ENCODE data around the gene ZNF346. TPM values are rescaled to one million over a fixed set of nuclear protein-coding genes. Genes with fewer than 3 reads are reported as not detected.
"Not testable (repeated sequence)": the region's sequence is repeated elsewhere in the genome, so short reads cannot be mapped to it uniquely, and the experiment has no call there.

The ZNF346 gene
- total and polyA plus RNA-seq, 2 donors from 2014 or later: 9.5 to 19.2 TPM

GRCh38 chr5:176996780-176997179 is 25.7 kb upstream of the ZNF346 start:
- H3K36me3 ChIP-seq (ENCODE audit: control insufficient read depth in 2 of 3, insufficient read depth in 3 of 3, low read length in 3 of 3): no peaks in the 10 kb centered on the region
- H3K4me1 ChIP-seq (ENCODE audit: control insufficient read depth in 2 of 3, insufficient read depth in 2 of 3, low read depth in 1 of 3, low read length in 3 of 3): peaks cover 0 to 7% (median 0%) of the 10 kb centered on the region in 3 donors
- no peaks in the 10 kb centered on the region for H3K9me3 ChIP-seq (ENCODE audit: control insufficient read depth in 2 of 3, insufficient read depth in 1 of 3, low read length in 3 of 3)
- DNase-seq (no peak), FAIRE-seq (no peak)
- TF ChIP-seq, protein P1, sequence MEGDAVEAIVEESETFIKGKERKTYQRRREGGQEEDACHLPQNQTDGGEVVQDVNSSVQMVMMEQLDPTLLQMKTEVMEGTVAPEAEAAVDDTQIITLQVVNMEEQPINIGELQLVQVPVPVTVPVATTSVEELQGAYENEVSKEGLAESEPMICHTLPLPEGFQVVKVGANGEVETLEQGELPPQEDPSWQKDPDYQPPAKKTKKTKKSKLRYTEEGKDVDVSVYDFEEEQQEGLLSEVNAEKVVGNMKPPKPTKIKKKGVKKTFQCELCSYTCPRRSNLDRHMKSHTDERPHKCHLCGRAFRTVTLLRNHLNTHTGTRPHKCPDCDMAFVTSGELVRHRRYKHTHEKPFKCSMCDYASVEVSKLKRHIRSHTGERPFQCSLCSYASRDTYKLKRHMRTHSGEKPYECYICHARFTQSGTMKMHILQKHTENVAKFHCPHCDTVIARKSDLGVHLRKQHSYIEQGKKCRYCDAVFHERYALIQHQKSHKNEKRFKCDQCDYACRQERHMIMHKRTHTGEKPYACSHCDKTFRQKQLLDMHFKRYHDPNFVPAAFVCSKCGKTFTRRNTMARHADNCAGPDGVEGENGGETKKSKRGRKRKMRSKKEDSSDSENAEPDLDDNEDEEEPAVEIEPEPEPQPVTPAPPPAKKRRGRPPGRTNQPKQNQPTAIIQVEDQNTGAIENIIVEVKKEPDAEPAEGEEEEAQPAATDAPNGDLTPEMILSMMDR (IDR thresholded peaks at IDR 0.05; ENCODE audit: borderline replicate concordance, extremely low read depth, insufficient read depth): no peak
- no peaks in the 10 kb centered on the region for H3K27me3 ChIP-seq (ENCODE audit: control insufficient read depth, insufficient read depth, low read length)
- H3K9ac ChIP-seq (ENCODE audit: low read length in 3 of 3): no peak overlapping the region
- no peak overlapping the region for H3K4me3 ChIP-seq (ENCODE audit: low read length in 3 of 3)
- intact Hi-C loops (cut with DNase I): no loop called here
- no peak overlapping the region for H3K27ac ChIP-seq (ENCODE audit: low read depth in 2 of 2, low read length in 2 of 2)

GRCh38 chr5:176998828-176999227 is 23.7 kb upstream of the ZNF346 start:
- no peaks in the 10 kb centered on the region for H3K27me3 ChIP-seq (ENCODE audit: control insufficient read depth, insufficient read depth, low read length)
- no peak overlapping the region for H3K4me3 ChIP-seq (ENCODE audit: low read length in 3 of 3)
- TF ChIP-seq, protein P1 (IDR thresholded peaks at IDR 0.05; ENCODE audit: borderline replicate concordance, extremely low read depth, insufficient read depth): no peak
- no peaks in the 10 kb centered on the region for H3K36me3 ChIP-seq (ENCODE audit: control insufficient read depth in 2 of 3, insufficient read depth in 3 of 3, low read length in 3 of 3)
- intact Hi-C loops (cut with DNase I): no loop called here
- no peak overlapping the region for H3K27ac ChIP-seq (ENCODE audit: low read depth in 2 of 2, low read length in 2 of 2)
- H3K9ac ChIP-seq (ENCODE audit: low read length in 3 of 3): no peak overlapping the region
- peaks cover 0 to 7% (median 0%) of the 10 kb centered on the region in 3 donors for H3K4me1 ChIP-seq (ENCODE audit: control insufficient read depth in 2 of 3, insufficient read depth in 2 of 3, low read depth in 1 of 3, low read length in 3 of 3)
- DNase-seq: no peak
- H3K9me3 ChIP-seq (ENCODE audit: control insufficient read depth in 2 of 3, insufficient read depth in 1 of 3, low read length in 3 of 3): no peaks in the 10 kb centered on the region
- no peak for FAIRE-seq

- H3K4me3 ChIP-seq (ENCODE audit: low read length in 3 of 3); H3K27ac ChIP-seq (ENCODE audit: low read depth in 2 of 2, low read length in 2 of 2); H3K4me1 ChIP-seq (ENCODE audit: control insufficient read depth in 2 of 3, insufficient read depth in 2 of 3, low read depth in 1 of 3, low read length in 3 of 3): not testable (repeated sequence)
Observed at GRCh38 chr5:176999526-176999925, 23.0 kb upstream of the ZNF346 start.

GRCh38 chr5:177003649-177004048 is 18.8 kb upstream of the ZNF346 start:
- Histone ChIP-seq H3K27me3 (ENCODE audit: control insufficient read depth, insufficient read depth, low read length) (no peaks in the 10 kb centered on the region), H3K9ac (ENCODE audit: low read length in 3 of 3) (no peak overlapping the region), H3K27ac (ENCODE audit: low read depth in 2 of 2, low read length in 2 of 2) (no peak overlapping the region), H3K4me3 (ENCODE audit: low read length in 3 of 3) (no peak overlapping the region), H3K9me3 (ENCODE audit: control insufficient read depth in 2 of 3, insufficient read depth in 1 of 3, low read length in 3 of 3) (no peaks in the 10 kb centered on the region), H3K4me1 (ENCODE audit: control insufficient read depth in 2 of 3, insufficient read depth in 2 of 3, low read depth in 1 of 3, low read length in 3 of 3) (peaks cover 0 to 13% (median 4%) of the 10 kb centered on the region in 3 donors), H3K36me3 (ENCODE audit: control insufficient read depth in 2 of 3, insufficient read depth in 3 of 3, low read length in 3 of 3) (no peaks in the 10 kb centered on the region)
- FAIRE-seq: no peak
- TF ChIP-seq, protein P1 (IDR thresholded peaks at IDR 0.05; ENCODE audit: borderline replicate concordance, extremely low read depth, insufficient read depth): no peak
- DNase-seq: no peak
- intact Hi-C loops (cut with DNase I): no loop called here

More at GRCh38 chr5:176999526-176999925, 23.0 kb upstream of the ZNF346 start:
- DNase-seq; H3K9me3 ChIP-seq (ENCODE audit: control insufficient read depth in 2 of 3, insufficient read depth in 1 of 3, low read length in 3 of 3); H3K9ac ChIP-seq (ENCODE audit: low read length in 3 of 3); FAIRE-seq; H3K27me3 ChIP-seq (ENCODE audit: control insufficient read depth, insufficient read depth, low read length); H3K36me3 ChIP-seq (ENCODE audit: control insufficient read depth in 2 of 3, insufficient read depth in 3 of 3, low read length in 3 of 3); intact Hi-C loops (cut with DNase I): not testable (repeated sequence)

Data from kidney (tissue), 14 donors.